DND-41 (cell line): ENCODE data around the gene TCEANC2.

Experiments used
- ATAC-seq: fragments of 200-7000 bp; cut with Tn5 transposase; 3 replicates; pipeline ENCODE4 v1.9.1; 2021; ENCODE audit warnings: low read depth; ENCODE audit not compliant: insufficient read depth
- DNase-seq: peaks from one replicate; pipeline ENCODE4 v3.0.0-alpha.2; 2020
- H2AFZ ChIP-seq: 2 replicates; pipeline ENCODE4 v1.6.0; 2012; ENCODE audit warnings: low read depth, low read length
- H3K27ac ChIP-seq: 2 replicates; pipeline ENCODE4 v1.5.1; 2012; ENCODE audit warnings: low read length, inconsistent platforms
- H3K27me3 ChIP-seq: fragments of 200-600 bp; sonication (generic); 2 replicates; pipeline ENCODE4 v1.6.0; 2012; ENCODE audit warnings: low read length, mild to moderate bottlenecking, inconsistent platforms; ENCODE audit not compliant: insufficient read depth, poor library complexity
- H3K36me3 ChIP-seq: 2 replicates; pipeline ENCODE4 v1.5.1; 2012; ENCODE audit warnings: low read length, inconsistent platforms; ENCODE audit not compliant: insufficient read depth
- H3K4me1 ChIP-seq: 2 replicates; pipeline ENCODE4 v1.5.1; 2012; ENCODE audit warnings: mild to moderate bottlenecking, low read length; ENCODE audit not compliant: insufficient read depth
- H3K4me2 ChIP-seq: 2 replicates; pipeline ENCODE4 v1.6.0; 2012; ENCODE audit warnings: mild to moderate bottlenecking, moderate library complexity, low read length, inconsistent platforms; ENCODE audit not compliant: insufficient read depth
- H3K4me3 ChIP-seq, 2 experiments: fragments of 200-600 bp in 1 of 2; shearing (Covaris generic) in 1 of 2; 2 replicates each; pipeline ENCODE4 v1.5.1; 2012 to 2016; ENCODE audit warnings: inconsistent platforms in 2 of 2, low read length in 2 of 2, mild to moderate bottlenecking in 2 of 2, low read depth in 1 of 2, moderate library complexity in 1 of 2
- H3K79me2 ChIP-seq: 2 replicates; pipeline ENCODE4 v1.6.0; 2012; ENCODE audit warnings: low read length, inconsistent platforms; ENCODE audit not compliant: insufficient read depth
- H3K9ac ChIP-seq: 2 replicates; pipeline ENCODE4 v1.6.0; 2012; ENCODE audit warnings: low read depth, mild to moderate bottlenecking, inconsistent platforms, low read length, moderate library complexity
- H3K9me3 ChIP-seq: 2 replicates; pipeline ENCODE4 v1.5.1; 2012; ENCODE audit warnings: low read length, moderate library complexity, mild to moderate bottlenecking, inconsistent platforms; ENCODE audit not compliant: insufficient read depth, severe bottlenecking
- H4K20me1 ChIP-seq: 2 replicates; pipeline ENCODE4 v1.6.0; 2012; ENCODE audit warnings: low read length; ENCODE audit not compliant: insufficient read depth
- CTCF ChIP-seq: IDR thresholded peaks from 2 replicates; pipeline ENCODE4 v1.5.1; 2012; ENCODE audit warnings: borderline replicate concordance, low read length, moderate library complexity, mild to moderate bottlenecking; ENCODE audit not compliant: poor library complexity, severe bottlenecking; ENCODE audit errors: extremely low read depth
- EZH2 ChIP-seq: IDR thresholded peaks from 3 replicates; pipeline ENCODE4 v1.6.1; 2012; ENCODE audit warnings: borderline replicate concordance, low read depth, mild to moderate bottlenecking, moderate library complexity, low read length, inconsistent platforms; ENCODE audit not compliant: severe bottlenecking

Gene TCEANC2

GRCh38 chr1:54010415-54011117 is 42.8 kb upstream of the TCEANC2 start:
- no peaks in the 10 kb centered on the region for H3K4me1 ChIP-seq
- no peaks in the 10 kb centered on the region for H3K79me2 ChIP-seq
- H3K9ac ChIP-seq = no peak overlapping the region
- no peaks in the 10 kb centered on the region for H3K36me3 ChIP-seq
- H2AFZ ChIP-seq = no peak overlapping the region
- H3K4me3 ChIP-seq = no peak overlapping the region
- no peak overlapping the region for H3K27ac ChIP-seq
- DNase-seq (no peak), ATAC-seq (no peak)
- no peak overlapping the region for H3K4me2 ChIP-seq
- TF ChIP-seq CTCF (no peak), EZH2 (no peak)
- H4K20me1 ChIP-seq = no peaks in the 10 kb centered on the region
- H3K9me3 ChIP-seq = no peaks in the 10 kb centered on the region
- H3K27me3 ChIP-seq = peaks cover 2% of the 10 kb centered on the region

GRCh38 chr1:54011316-54012007 is 41.9 kb upstream of the TCEANC2 start:
- Histone ChIP-seq H2AFZ (no peak overlapping the region), H3K4me3 (no peak overlapping the region), H3K27ac (no peak overlapping the region), H3K79me2 (no peaks in the 10 kb centered on the region), H3K9me3 (no peaks in the 10 kb centered on the region), H3K9ac (no peak overlapping the region), H3K36me3 (no peaks in the 10 kb centered on the region), H3K4me1 (no peaks in the 10 kb centered on the region), H3K27me3 (peaks cover 2% of the 10 kb centered on the region), H3K4me2 (no peak overlapping the region), H4K20me1 (no peaks in the 10 kb centered on the region)
- ATAC-seq (no peak), DNase-seq (no peak)
- TF ChIP-seq CTCF = no peak
- no peak for TF ChIP-seq EZH2

GRCh38 chr1:54012008-54012325 is 41.4 kb upstream of the TCEANC2 start:
- TF ChIP-seq EZH2 (no peak), CTCF (no peak)
- H3K4me1 ChIP-seq = no peaks in the 10 kb centered on the region
- no peaks in the 10 kb centered on the region for H3K79me2 ChIP-seq
- no peak overlapping the region for H2AFZ ChIP-seq
- ATAC-seq (no peak), DNase-seq (no peak)
- H4K20me1 ChIP-seq = no peaks in the 10 kb centered on the region
- no peaks in the 10 kb centered on the region for H3K9me3 ChIP-seq
- H3K27ac ChIP-seq = no peak overlapping the region
- H3K9ac ChIP-seq = no peak overlapping the region
- no peak overlapping the region for H3K4me3 ChIP-seq
- no peak overlapping the region for H3K4me2 ChIP-seq
- no peaks in the 10 kb centered on the region for H3K36me3 ChIP-seq
- peaks cover 2% of the 10 kb centered on the region for H3K27me3 ChIP-seq
